OCI-LY3 (cell line): Measurements from ENCODE around the gene CCDC141.

Experiments used
- CTCF ChIP-seq: fragments of 200-600, 300-600 bp; sonication (generic); IDR thresholded peaks from 2 replicates; pipeline ENCODE4 v1.5.1; 2014; ENCODE audit warnings: antibody characterized with exemption, low read length, low read depth
- EZH2phosphoT487 ChIP-seq: fragments of 200-600 bp; shearing (Covaris generic); IDR thresholded peaks from 2 replicates; pipeline ENCODE4 v1.6.1; 2018; ENCODE audit warnings: antibody characterized with exemption, mixed run types, low read depth

- TF ChIP-seq CTCF (no peak), EZH2phosphoT487 (no peak)
These were observed 47.2 kb upstream of the CCDC141 start for GRCh38 chr2:179097131-179097530.
